HK-2 (cell line): Measurements from ENCODE around the gene FAF1.
A peak's percentile ranks its signal among the peaks of the same experiment; 100 is the strongest.
"Not testable (repeated sequence)": the region's sequence is repeated elsewhere in the genome, so short reads cannot be mapped to it uniquely, and the experiment has no call there.

Source experiments
- DNase-seq: peaks from one replicate; pipeline ENCODE4 v3.0.0-alpha.2; 2018; ENCODE audit not compliant: unreplicated experiment

The FAF1 gene

DNA sequence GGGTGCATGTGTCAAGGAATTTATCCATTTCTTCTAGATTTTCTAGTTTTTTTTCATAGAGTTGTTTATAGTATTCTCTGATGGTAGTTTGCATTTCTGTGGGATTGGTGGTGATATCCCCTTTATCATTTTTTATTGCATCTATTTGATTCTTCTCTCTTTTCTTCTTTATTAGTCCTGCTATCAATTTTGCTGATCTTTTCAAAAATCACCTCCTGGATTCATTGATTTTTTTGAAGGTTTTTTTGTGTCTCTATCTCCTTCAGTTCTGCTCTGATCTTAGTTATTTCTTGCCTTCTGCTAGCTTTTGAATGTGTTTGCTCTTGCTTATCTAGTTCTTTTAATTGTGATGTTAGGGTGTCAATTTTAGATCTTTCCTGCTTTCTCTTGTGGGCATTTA, 52.5 kb downstream of the FAF1 start:
- not testable (repeated sequence) for DNase-seq

DNA sequence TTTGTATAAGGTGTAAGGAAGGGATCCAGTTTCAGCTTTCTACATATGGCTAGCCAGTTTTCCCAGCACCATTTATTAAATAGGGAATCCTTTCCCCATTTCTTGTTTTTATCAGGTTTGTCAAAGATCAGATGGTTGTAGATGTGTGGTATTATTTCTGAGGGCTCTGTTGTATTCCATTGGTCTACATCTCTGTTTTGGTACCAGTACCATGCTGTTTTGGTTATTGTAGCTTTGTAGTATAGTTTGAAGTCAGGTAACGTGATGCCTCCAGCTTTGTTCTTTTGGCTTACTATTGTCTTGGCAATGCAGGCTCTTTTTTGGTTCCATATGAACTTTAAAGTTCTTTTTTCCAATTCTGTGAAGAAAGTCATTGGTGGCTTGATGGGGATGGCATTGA, 54.0 kb downstream of the FAF1 start:
- not testable (repeated sequence) for DNase-seq

DNA sequence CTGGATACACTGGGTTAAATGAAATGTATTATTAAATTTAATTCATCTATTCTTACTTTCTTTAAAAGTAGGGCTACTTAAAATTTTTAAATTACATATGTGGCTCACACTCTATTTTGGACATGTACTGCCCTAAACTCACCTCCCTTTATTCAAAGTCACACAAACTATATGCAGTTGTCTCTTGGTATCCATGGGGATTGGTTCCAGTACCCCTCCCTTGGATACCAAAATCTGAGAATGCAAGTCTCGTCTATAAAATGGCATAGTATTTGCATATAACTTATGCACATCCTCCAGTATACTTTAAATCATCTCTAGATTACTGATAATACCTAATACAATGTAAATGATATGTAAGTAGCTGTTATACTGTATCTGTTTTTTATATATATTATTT, 57.6 kb downstream of the FAF1 start:
- no peak for DNase-seq

DNA sequence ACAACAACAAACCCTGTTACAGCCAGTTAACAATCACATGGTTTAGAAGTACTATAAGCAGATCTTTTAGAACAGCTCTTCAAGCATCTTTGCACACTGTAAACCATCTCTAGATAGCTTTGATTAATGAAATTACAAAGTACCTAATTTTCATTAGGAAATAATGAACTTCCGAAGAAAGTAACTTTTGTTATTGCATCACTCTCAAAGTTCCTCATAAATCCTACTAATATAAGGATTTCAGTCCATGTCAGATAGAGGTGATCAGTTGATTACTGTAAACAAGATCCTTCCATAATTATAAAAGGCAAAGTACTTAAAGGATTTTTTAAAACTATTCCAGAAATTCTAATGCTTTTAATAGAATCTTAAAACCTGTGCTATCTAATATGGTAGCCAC, 58.2 kb downstream of the FAF1 start:
- DNase-seq: no peak

DNA sequence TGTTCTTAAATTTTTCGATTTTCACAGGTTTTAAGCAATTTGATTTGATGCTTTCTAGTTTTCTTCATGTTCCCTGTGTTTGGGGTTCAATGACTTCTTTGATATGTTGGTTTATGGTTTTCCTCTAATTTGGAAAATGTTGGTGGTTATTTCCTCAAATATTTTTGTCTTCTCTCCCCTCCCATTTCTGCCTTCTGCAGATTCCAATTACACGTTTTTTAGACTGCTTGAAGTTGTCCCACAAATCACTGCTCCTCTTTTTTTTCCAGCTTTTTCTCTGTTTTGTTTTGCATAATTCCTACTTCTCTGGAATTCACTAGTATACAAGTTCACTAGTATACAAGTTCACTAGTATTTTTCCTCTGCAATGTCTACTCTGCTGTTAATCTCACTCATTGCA, 61.3 kb downstream of the FAF1 start:
- no peak for DNase-seq

DNA sequence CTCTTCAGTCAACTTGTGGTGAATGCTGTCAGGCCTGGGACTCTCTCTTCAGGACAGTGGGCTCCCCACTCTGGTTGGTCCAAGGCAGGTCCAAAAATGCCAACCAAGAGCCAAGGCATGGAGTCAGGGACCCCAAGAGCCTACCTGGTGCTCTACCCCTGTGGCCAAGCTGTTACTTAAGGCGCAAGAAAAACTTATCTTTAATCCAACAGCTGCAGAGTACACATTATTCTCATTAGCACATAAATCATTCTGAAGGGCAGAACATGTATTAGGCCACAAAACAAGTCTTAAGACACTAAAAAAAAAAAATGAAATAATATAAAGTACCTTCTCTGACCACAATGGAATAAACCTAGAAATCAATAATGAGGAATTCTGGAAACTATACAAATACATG, 65.7 kb downstream of the FAF1 start:
- DNase-seq: no peak

DNA sequence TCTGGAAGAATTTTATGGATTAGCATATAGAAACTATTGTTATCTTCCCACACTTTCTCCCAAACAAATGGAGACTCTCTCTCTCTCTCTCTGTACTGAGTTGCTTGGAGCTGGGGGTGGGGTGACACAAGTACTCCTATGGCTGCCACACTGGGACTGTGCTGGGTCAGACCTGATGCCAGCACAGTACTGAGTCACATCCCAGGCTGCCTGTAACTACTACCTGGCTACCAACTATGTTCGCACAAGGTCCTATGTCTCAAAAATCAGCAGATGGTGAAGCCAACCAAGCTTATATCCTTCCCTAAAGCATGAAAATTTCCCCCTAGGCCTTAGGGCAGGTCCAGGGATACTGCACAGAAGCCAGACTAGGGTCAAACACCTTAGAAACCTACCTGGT, 66.6 kb downstream of the FAF1 start:
- DNase-seq: no peak

DNA sequence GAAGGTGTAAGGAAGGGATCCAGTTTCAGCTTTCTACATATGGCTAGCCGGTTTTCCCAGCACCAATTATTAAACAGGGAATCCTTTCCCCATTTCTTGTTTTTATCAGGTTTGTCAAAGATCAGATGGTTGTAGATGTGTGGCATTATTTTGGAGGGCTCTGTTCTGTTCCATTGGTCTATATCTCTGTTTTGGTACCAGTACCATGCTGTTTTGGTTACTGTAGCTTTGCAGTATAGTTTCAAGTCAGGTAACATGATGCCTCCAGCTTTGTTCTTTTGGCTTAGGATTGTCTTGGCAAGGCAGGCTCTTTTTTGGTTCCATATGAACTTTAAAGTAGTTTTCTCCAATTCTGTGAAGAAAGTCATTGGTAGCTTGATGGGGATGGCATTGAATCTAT, 72.5 kb downstream of the FAF1 start:
- DNase-seq: not testable (repeated sequence)

DNA sequence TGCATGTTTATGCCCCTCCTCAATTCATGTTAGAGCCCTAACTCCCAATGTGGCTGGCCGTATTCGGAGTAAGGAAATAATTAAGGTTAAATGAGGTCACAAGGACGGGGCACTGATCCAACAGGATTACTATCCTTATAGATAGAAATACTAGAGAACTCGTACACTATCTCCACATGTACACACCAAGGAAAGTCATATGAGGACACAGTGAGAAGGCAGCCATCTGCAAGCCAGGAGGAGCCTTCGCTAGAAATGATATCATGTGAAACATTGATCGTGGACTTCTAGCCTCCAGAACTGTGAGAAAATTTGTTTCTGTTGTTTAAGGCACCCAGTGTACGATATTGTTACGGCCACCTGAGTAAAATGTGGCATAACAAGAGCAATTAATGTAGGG, 79.7 kb downstream of the FAF1 start:
- no peak for DNase-seq

DNA sequence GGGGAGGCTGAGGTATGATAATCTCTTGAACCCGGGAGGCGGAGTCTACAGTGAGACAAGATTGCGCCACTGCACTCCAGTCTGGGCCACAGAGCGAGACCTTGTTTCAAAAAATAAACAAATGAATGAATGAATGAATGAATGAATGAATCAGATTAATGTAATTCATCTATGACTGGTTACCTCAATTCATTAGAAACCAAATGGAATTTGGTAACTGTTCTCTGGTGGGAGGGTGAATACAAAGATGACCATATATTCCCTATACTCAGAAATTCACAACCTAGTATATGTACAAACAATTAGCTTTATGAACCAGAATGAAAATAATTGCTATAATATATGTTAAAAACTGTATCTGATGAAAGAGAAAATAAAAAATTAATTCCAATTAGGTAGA, 80.9 kb downstream of the FAF1 start:
- DNase-seq: no peak

DNA sequence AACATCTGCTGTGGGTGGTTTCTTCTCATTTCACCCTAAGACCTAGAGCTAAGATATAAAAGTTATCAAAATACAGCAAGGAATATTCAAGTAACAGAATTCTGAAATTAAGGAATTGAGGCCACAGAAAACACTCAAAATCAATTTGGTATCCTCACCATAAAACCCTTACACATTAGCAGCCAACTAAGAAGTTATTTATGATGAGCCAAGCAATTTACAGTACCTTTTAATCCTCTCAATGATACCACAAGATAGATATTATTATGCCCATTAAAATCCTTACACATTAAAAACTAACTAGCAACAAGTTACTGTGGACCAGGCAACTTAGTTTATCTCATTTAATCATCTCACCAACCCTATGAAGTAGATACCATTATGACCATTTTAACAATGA, 81.6 kb downstream of the FAF1 start:
- DNase-seq: no peak

DNA sequence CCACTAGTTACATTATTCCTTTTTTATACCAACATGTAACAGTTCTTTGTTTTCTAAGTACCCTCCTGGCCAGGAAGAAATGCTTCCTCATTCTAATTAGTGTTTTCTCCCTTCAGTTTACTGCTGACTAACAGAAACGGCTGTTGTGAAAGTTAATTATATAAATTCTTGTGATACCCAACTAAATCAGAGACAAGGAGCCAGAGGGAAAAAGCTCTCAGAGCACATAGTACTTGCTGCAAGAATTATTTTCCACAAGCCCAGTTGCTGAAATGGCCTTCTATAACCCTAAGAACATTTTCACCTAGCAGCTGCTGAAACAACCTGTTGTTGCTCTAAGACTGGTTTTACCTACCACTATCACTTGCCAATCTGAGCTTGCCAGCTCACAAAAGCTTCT, 82.4 kb downstream of the FAF1 start:
- no peak for DNase-seq

DNA sequence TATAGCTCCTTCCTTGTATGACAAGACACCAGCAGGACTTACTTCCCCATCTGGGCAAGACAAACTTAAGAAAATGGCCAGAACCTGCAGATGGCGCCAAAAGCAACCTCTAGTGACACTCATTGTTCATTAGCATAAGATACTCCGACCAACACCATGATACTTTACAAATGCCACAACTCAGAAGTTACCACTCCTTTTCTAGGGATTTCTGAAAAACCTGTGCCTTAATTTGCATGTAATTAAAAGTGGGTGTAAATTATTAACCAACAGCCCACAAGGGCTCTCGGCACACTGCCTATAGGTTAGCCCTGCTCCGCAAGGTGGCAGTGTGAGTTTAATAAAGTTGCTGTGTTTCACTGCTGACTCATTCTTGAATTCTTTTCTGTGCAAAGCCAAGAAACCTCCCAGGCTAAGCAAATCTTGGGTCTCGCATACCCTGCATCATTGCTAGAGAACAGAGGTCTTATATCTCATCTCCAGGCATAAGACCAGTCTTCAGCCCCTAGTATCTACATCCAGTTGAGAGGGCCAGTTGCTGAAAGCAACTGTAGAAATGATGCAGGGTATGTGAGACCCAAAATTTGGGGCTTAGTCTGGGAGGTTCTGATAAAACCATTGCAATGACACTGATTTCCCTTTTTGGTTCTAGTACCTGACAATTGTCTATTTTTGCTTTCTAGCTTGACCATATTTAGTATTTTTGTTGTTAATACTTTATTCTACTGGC, 86.4 kb downstream of the FAF1 start:
- DNase-seq: peak; percentile 47

DNA sequence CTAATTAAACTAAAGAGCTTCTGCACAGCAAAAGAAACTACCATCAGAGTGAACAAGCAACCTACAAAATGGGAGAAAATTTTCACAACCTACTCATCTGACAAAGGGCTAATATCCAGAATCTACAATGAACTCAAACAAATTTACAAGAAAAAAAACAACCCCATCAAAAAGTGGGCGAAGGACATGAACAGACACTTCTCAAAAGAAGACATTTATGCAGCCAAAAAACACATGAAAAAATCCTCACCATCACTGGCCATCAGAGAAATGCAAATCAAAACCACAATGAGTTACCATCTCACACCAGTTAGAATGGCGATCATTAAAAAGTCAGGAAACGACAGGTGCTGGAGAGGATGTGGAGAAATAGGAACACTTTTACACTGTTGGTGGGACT, 95.2 kb downstream of the FAF1 start:
- DNase-seq: not testable (repeated sequence)

DNA sequence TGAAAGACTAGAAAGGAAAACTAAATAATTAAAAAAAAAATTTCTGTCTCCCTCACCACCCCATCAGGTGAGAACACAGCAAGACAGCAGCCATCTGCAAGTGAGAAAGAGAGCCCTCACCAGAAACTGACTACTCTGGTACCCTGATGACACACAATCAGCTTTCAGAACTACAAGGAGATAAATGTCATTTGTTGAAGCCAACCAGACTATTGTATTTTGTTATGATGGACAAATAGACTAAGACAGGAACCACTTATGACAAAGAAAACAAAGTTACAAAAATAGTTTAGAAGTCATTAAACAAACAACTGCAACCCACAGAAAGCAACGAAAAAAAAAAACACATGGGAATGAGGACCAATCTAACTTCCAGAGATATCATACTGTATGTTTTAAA, 98.3 kb downstream of the FAF1 start:
- no peak for DNase-seq

DNA sequence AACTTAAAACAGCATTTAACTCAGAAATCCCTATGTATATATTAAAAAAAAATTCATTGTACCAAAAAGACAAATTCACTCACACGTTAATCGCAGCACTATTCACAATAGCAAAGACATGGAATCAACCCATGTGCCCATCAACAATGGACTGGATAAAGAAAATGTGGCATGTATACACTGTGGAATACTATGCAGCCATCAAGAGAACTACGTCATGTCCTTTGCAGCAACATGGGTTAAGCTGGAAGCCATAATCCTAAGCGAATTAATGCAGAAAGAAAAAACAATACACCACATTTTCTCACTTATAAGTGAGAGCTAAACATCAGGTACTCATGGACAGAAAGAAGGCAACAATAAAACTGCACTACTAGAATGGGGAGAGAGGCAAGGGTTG, 99.4 kb downstream of the FAF1 start:
- no peak for DNase-seq

DNA sequence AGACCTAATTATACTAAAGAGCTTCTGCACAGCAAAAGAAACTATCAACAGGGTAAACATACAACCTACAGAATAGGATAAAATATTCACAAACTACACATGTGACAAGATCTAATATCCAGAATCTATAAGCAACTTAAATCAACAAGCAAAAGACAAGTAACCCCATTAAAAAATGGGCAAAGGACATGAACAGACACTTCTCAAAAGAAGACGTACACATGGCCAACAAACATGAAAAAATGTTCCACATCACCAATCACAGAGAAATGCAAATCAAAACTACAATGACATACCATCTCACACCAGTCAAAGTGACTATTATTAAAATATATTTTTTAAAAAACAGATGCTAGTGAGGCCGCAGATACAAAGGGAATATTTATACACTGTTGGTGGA, 99.8 kb downstream of the FAF1 start:
- no peak for DNase-seq

DNA sequence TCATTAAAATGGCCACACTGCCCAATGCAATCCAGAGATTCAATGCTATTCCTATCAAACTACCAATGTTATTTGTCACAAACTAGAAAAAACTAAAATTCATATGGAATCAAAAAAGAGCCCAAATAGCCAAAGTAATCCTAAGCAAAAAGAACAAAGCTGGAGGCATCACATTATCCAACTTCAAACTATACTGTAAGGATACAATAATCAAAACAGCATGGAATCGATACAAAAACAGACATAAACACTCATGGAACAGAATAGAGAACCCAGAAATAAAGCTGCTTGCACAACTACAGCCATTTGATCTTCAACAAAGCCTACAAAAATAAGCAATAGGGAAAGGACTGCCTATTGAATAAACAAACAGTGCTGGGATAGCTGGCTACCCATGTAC, 100.4 kb downstream of the FAF1 start:
- no peak for DNase-seq

DNA sequence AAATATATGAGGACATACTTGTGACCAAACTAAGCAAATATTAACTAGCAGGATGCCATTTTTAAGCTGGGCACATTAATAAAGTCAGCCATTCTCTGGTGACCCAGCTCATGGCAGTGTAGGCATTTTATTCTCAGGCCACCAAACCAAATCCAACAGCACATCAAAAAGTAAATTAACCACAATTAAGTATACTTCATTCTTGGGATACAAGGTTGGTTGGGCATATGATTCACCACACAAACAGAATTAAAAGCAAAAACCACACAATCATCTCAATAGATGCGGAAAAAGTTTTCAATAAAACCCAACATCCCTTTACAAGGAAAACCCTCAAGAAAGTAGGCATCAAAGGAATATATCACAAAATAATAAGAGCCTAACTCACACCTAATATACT, 101.3 kb downstream of the FAF1 start:
- DNase-seq: no peak

DNA sequence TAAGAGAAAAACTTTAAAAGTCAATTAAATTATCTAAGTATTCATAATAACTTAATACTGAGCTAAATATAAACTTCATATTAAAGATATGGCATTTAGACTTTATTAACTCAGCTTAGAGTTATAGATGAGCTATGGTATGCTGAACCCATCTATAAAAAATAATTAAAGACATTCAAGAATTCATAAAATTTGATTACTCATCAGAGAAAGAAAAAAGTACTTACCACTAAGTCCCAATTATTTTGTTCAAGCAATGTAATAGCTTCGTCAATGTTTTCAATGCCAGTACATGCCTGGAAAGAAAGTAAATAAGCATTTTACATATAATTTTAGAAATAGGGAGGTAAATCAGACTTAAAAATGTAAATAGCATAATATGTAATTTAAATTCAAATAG, 102.4 kb downstream of the FAF1 start:
- no peak for DNase-seq

DNA sequence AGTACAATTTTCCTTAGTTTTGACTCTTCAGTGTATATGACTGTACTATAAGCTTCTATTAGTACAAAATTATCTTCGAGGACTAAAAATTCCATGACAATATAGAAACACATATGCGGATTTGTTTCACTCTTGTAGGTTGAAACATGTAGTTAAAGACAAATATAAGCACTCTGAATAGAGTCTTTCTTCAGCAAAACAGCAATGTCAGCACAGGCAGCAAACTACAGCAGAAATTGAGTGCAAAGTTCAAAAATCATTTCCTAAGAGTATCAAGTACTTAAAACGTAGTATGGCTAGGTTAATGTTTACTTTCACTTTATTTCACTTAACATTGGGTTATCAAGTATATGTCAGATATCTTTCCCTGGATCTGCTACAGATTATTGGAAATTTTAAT, 106.7 kb downstream of the FAF1 start:
- no peak for DNase-seq

DNA sequence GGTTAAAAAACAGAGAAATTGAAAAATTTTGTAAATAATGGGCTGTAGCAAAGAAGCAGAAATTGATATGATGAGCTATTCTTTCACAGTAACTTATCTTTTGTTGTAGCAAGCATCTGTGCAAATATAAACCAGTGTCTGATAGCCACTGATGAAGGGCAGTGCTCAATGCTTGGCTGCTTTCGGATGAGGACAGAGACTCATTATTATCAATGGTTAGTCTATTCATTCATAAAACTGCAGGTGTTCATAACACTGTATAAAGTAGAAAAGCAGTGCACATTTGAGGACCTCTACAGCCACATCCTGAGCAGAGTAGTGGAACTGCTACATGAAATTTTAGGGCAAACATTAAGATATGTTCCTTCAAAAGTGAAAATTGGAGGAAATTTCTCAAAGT, 107.2 kb downstream of the FAF1 start:
- no peak for DNase-seq

DNA sequence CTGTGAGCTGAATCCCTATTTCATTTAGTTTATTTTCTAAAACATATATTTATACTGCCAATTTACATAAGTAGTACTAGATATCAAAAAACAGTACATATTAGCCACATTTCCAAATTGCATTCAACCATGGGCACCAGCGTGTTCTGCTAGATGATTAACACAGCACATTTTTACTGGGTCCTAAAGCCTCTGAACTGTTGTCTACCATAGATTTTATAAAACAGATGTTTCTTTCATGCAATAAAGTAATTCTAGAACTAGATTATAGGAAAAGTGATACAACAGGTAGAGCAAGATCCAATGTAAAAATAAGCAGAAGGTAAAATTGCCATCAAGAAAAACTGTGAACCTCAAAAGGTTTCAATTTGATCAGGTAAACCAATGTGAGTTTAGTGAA, 108.6 kb downstream of the FAF1 start:
- DNase-seq: no peak

DNA sequence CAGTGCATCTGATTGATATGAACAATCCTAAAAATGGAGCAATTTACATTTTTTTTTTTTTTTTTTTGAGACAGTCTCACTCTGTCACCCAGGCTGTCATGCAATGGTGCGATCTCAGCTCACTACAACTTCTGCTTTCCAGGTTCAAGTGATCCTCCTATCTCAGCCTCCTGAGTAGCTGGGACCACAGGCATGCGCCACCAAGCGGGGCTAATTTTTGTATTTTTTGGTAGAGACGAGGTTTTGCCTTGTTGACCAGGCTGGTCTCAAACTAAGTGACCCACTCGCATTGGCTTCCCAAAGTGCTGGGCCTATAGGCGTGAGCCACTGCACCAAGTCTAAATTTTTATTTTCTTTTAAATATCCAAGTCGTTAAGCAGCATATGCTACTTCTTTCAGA, 109.0 kb downstream of the FAF1 start:
- no peak for DNase-seq
